ENCODE measurements around the gene EXOC7. TPM values are rescaled to one million over a fixed set of nuclear protein-coding genes. Genes with fewer than 3 reads are reported as not detected.

Gene EXOC7, protein sequence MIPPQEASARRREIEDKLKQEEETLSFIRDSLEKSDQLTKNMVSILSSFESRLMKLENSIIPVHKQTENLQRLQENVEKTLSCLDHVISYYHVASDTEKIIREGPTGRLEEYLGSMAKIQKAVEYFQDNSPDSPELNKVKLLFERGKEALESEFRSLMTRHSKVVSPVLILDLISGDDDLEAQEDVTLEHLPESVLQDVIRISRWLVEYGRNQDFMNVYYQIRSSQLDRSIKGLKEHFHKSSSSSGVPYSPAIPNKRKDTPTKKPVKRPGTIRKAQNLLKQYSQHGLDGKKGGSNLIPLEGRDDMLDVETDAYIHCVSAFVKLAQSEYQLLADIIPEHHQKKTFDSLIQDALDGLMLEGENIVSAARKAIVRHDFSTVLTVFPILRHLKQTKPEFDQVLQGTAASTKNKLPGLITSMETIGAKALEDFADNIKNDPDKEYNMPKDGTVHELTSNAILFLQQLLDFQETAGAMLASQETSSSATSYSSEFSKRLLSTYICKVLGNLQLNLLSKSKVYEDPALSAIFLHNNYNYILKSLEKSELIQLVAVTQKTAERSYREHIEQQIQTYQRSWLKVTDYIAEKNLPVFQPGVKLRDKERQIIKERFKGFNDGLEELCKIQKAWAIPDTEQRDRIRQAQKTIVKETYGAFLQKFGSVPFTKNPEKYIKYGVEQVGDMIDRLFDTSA
- total RNA-seq = 10 to 100 TPM; 57.7 to 79.1 (median 71.4) TPM

GRCh38 chr17:76103274-76104139, at the start of gene EXOC7:
EXOC7 (minus strand) TSS chr17:76103787; CDS start chr17:76103692, 95 bp downstream.
- TF ChIP-seq, protein P1, sequence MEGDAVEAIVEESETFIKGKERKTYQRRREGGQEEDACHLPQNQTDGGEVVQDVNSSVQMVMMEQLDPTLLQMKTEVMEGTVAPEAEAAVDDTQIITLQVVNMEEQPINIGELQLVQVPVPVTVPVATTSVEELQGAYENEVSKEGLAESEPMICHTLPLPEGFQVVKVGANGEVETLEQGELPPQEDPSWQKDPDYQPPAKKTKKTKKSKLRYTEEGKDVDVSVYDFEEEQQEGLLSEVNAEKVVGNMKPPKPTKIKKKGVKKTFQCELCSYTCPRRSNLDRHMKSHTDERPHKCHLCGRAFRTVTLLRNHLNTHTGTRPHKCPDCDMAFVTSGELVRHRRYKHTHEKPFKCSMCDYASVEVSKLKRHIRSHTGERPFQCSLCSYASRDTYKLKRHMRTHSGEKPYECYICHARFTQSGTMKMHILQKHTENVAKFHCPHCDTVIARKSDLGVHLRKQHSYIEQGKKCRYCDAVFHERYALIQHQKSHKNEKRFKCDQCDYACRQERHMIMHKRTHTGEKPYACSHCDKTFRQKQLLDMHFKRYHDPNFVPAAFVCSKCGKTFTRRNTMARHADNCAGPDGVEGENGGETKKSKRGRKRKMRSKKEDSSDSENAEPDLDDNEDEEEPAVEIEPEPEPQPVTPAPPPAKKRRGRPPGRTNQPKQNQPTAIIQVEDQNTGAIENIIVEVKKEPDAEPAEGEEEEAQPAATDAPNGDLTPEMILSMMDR (IDR thresholded peaks at IDR 0.05; ENCODE audit: low read depth) = no peak

DNA sequence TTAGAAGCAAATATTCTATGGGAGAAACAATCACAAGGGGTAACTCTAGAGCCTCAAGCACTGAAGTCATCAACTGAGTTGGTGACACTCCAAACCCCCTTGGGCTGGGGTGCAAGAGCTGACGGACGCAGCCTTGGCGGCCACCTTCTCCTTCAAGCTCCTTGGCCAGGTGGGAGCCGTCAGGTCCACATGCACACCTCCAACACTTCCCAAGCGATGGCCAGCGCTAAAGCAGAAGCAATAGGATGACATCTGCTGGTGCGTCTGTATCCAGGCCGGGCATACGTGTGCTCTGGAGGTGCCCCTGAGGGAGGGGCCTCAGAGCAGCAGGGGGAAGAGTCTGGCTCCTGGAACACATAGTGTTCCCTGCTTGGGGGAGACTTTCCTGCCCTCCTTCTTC, 49.6 kb upstream of the EXOC7 start:
- TF ChIP-seq, protein P1 (IDR thresholded peaks at IDR 0.05; ENCODE audit: low read depth) = no peak

- TF ChIP-seq, protein P1 (IDR thresholded peaks at IDR 0.05; ENCODE audit: low read depth) = no peak
Measured at GRCh38 chr17:76152591-76152990, 49.0 kb upstream of the EXOC7 start.

- TF ChIP-seq, protein P1 (IDR thresholded peaks at IDR 0.05; ENCODE audit: low read depth) = no peak
Measured at GRCh38 chr17:76151896-76152454, 48.4 kb upstream of the EXOC7 start.

- TF ChIP-seq, protein P1 (IDR thresholded peaks at IDR 0.05; ENCODE audit: low read depth) = no peak
Measured at GRCh38 chr17:76150712-76151622, 47.4 kb upstream of the EXOC7 start.

DNA sequence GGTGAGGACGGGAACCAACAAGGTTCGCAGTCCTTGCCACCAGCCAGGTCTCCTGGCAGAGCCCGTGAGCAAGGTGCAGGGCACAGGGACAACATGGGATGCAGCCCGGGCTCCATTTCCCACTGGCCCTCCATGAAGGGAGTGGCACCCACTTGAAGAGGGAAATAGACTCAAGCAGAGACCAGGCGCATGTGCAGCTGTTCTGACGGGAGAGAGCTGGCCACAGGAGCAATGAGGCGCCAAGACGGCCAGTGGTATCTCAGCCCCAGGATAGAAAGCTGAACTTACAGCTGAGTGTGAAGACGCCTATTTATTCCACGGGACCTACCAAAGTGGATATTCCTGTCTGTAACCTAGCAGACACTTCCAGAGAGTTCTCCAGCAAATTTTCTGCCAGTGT, 45.6 kb upstream of the EXOC7 start:
- TF ChIP-seq, protein P1 (IDR thresholded peaks at IDR 0.05; ENCODE audit: low read depth) = no peak
